Mesenchymal stem cell (in vitro differentiated cells and primary cell): ENCODE data around the gene ALG9.

Experiments
- DNase-seq: peaks from one replicate; pipeline ENCODE4 v3.0.0-alpha.2; 2013
- H2AFZ ChIP-seq: one replicate; pipeline ENCODE4 v1.6.1; 2013; ENCODE audit warnings: low read depth, mild to moderate bottlenecking, control low read depth, inconsistent platforms, low read length, moderate library complexity
- H2AK5ac ChIP-seq: 2 replicates; pipeline ENCODE4 v1.6.1; 2013; ENCODE audit warnings: low read length, moderate library complexity, mild to moderate bottlenecking, inconsistent platforms; ENCODE audit not compliant: severe bottlenecking
- H2BK120ac ChIP-seq: one replicate; pipeline ENCODE4 v1.6.1; 2013; ENCODE audit warnings: low read depth, mild to moderate bottlenecking, inconsistent platforms, low read length, moderate library complexity
- H2BK12ac ChIP-seq, 2 experiments: one replicate each; pipeline ENCODE4 v1.6.1; 2013; ENCODE audit warnings: inconsistent platforms in 2 of 2, low read length in 2 of 2, mild to moderate bottlenecking in 2 of 2, moderate library complexity in 2 of 2, control low read depth in 1 of 2
- H2BK15ac ChIP-seq: one replicate; pipeline ENCODE4 v1.6.1; 2013; ENCODE audit warnings: mild to moderate bottlenecking, low read depth, inconsistent platforms; ENCODE audit not compliant: poor library complexity, severe bottlenecking
- H2BK5ac ChIP-seq: 2 replicates; pipeline ENCODE4 v1.6.1; 2013; ENCODE audit warnings: low read depth, mild to moderate bottlenecking, low read length, control low read depth, inconsistent platforms; ENCODE audit not compliant: poor library complexity, severe bottlenecking
- H3K14ac ChIP-seq, 2 experiments: one replicate each; pipeline ENCODE4 v1.6.1; 2013; ENCODE audit warnings: inconsistent platforms in 2 of 2, low read length in 2 of 2, control low read depth in 1 of 2, mild to moderate bottlenecking in 1 of 2, moderate library complexity in 1 of 2
- H3K18ac ChIP-seq, 2 experiments: one replicate each; pipeline ENCODE4 v1.6.1; 2013; ENCODE audit warnings: inconsistent platforms in 2 of 2, low read length in 2 of 2, control low read depth in 1 of 2, low read depth in 1 of 2, mild to moderate bottlenecking in 1 of 2
- H3K23ac ChIP-seq, 2 experiments: one replicate each; pipeline ENCODE4 v1.6.1; 2013; ENCODE audit warnings: inconsistent platforms in 2 of 2, low read length in 2 of 2, mild to moderate bottlenecking in 2 of 2, moderate library complexity in 2 of 2, control low read depth in 1 of 2
- H3K27ac ChIP-seq: 2 replicates; pipeline ENCODE4 v1.5.1; 2013; ENCODE audit warnings: mild to moderate bottlenecking, moderate library complexity, low read length, control low read depth, inconsistent platforms; ENCODE audit not compliant: poor library complexity, severe bottlenecking
- H3K27me3 ChIP-seq, 2 experiments: 2 replicates each; pipeline versions ENCODE4 v1.6.1 to v1.7.0; 2013; ENCODE audit warnings: low read length in 2 of 2, mild to moderate bottlenecking in 2 of 2, moderate library complexity in 2 of 2, control low read depth in 1 of 2, inconsistent platforms in 1 of 2; ENCODE audit not compliant: control insufficient read depth in 1 of 2, insufficient read depth in 1 of 2
- H3K36me3 ChIP-seq, 2 experiments: 2 replicates each; pipeline versions ENCODE4 v1.6.1 to v1.7.0; 2013; ENCODE audit warnings: low read length in 2 of 2, control low read depth in 1 of 2, inconsistent platforms in 1 of 2, low read depth in 1 of 2, mild to moderate bottlenecking in 1 of 2; ENCODE audit not compliant: insufficient read depth in 2 of 2, control insufficient read depth in 1 of 2
- H3K4ac ChIP-seq, 2 experiments: one replicate each; pipeline ENCODE4 v1.6.1; 2013; ENCODE audit warnings: inconsistent platforms in 2 of 2, low read length in 2 of 2, mild to moderate bottlenecking in 2 of 2, moderate library complexity in 2 of 2, control low read depth in 1 of 2, low read depth in 1 of 2
- H3K4me1 ChIP-seq: 2 replicates; pipeline ENCODE4 v1.6.1; 2013; ENCODE audit warnings: low read depth, low read length, control low read depth; ENCODE audit not compliant: control insufficient read depth, insufficient read depth
- H3K4me2 ChIP-seq: 2 replicates; pipeline ENCODE4 v1.6.1; 2013; ENCODE audit warnings: low read length, mild to moderate bottlenecking, inconsistent platforms; ENCODE audit not compliant: poor library complexity, severe bottlenecking
- H3K4me3 ChIP-seq, 2 experiments: 2 replicates each; pipeline versions ENCODE4 v1.5.1 to v1.7.0; 2013; ENCODE audit warnings: low read length in 2 of 2, mild to moderate bottlenecking in 2 of 2, control low read depth in 1 of 2, low read depth in 1 of 2; ENCODE audit not compliant: insufficient read depth in 1 of 2
- H3K79me1 ChIP-seq: replicated peaks from 2 replicates; pipeline ENCODE4 v1.6.1; 2013; ENCODE audit warnings: mild to moderate bottlenecking, control low read depth, low read length, inconsistent platforms; ENCODE audit not compliant: poor library complexity, severe bottlenecking
- H3K9ac ChIP-seq: 2 replicates; pipeline ENCODE4 v1.7.0; 2013; ENCODE audit warnings: mild to moderate bottlenecking, low read length, moderate library complexity
- H3K9me3 ChIP-seq: 2 replicates; pipeline ENCODE4 v1.7.0; 2013; ENCODE audit warnings: mild to moderate bottlenecking, low read length; ENCODE audit not compliant: control insufficient read depth
- H4K8ac ChIP-seq: one replicate; pipeline ENCODE4 v1.6.1; 2013; ENCODE audit warnings: inconsistent platforms, mild to moderate bottlenecking, low read length, moderate library complexity
- H4K91ac ChIP-seq: one replicate; pipeline ENCODE4 v1.6.1; 2013; ENCODE audit warnings: mild to moderate bottlenecking, low read length, inconsistent platforms
- WGBS: methylation state at CpG from one replicate; pipeline ENCODE4 v1.1.7; 2013; ENCODE audit warnings: mixed read lengths; 5-methylcytosine and 5-hydroxymethylcytosine counted together

ALG9 gene

DNA sequence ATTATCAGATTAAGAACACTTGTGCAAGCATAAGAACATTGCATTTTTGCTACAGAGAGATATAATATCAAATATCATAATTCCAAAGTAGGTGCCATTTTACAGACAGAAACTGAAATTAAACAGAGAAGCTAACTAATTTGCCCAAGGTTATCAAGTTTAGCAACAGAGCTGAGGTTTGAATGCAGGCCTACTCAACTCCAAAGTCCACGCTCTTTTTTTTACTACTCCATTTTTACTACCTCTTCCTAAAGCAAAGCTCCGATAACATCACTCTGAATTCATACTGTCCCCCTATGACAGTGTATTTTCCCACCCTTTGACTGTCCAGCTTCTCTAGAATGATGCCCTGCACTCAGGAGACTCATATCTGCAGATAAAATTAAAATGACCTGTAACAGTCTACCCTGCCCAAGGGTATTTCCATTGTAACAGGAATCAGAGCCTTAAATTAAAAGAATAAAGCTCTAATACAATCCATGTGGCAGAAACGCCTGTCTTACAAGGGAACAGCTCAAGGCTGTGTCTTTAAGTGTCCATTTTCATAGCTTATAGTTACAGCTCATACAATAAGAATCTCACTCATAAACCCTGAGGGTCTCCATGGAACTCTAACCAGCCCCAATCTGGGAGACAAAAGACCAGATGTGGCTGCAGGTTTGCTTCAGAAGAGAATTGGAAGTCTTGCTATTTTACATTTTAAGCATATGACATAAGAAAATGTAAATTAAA is 36.8 kb downstream of the ALG9 start:
- H4K8ac ChIP-seq: no peak overlapping the region
- no peak overlapping the region for H3K4ac ChIP-seq
- no peak overlapping the region for H3K27ac ChIP-seq
- no peaks in the 10 kb centered on the region for H3K27me3 ChIP-seq
- WGBS: 98% methylated on average over 3 of the region's 3 CpGs
- DNase-seq: no peak
- H3K4me2 ChIP-seq: no peak overlapping the region
- H3K4me3 ChIP-seq: no peak overlapping the region
- no peak overlapping the region for H3K18ac ChIP-seq
- H2BK5ac ChIP-seq: no peak overlapping the region
- H3K9ac ChIP-seq: peak overlapping the region; percentile 16
- H2AK5ac ChIP-seq: no peak overlapping the region
- H2BK15ac ChIP-seq: no peak overlapping the region
- no peak overlapping the region for H2AFZ ChIP-seq
- no peaks in the 10 kb centered on the region for H3K9me3 ChIP-seq
- H4K91ac ChIP-seq: no peak overlapping the region
- H3K23ac ChIP-seq: no peak overlapping the region
- H3K14ac ChIP-seq: no peak overlapping the region
- H3K79me1 ChIP-seq: peaks cover 8% of the 10 kb centered on the region
- peaks cover 3% of the 10 kb centered on the region for H3K4me1 ChIP-seq
- H2BK12ac ChIP-seq: no peak overlapping the region
- peaks cover 5 to 22% of the 10 kb centered on the region in 2 experiments for H3K36me3 ChIP-seq
- H2BK120ac ChIP-seq: no peak overlapping the region

DNA sequence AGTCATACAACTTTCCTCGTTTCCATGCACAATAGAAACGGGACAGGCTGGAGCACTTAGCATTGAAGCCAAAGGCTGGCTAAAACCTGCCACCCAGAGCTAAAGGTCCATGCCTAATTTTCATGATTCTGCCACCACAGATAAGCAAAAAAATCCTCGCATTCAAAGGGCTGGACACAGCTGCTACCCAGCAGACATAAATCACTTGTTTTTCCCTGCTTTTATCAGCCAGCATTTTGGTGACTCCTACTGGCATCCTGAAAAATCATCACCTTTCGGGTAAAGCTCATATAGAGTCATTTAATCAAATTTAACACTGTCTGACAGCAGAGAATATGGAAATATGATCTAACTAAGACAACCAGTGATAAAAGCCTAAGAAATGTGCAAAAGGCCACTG is 37.9 kb downstream of the ALG9 start:
- H3K4me2 ChIP-seq: no peak overlapping the region
- 84% methylated on average over 4 of the region's 4 CpGs for WGBS

DNA sequence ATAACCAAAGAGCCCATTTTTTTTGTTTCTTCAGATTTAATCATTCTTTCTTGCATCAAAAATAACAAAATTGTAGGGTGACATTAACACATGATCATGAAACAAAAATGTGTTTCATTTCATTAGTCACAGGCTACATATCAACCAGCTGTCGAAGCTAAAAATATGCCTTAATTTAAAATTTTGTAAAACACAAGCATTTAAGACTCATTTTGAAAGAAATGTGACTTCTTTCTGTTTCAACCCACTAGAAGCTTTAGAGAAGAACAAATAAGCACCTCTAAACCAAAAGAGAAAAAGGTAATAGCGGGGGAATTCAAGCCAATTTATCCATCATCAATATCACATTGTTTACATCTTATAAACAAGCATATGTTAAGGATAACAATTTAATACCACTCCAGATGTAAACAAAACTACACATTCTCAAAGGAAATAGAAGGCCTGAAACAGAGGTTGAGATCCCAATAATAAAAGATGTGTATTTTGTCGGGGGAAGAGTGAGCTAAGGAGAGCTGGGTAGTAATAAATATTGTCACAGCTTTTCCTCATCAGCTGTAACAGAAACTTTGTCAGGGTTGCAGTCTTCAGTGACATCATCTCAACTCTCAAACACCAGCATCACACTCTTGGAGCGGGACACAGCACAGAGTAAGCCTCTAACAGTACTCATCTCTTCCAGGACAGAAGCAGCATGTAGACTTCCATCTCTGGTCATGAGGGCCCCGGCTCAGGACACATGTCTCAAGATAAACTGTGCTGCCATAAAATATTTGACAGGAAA is 42.0 kb downstream of the ALG9 start:
- Histone ChIP-seq H3K4me2 (no peak overlapping the region), H2AK5ac (no peak overlapping the region), H3K4me1 (peaks cover 2% of the 10 kb centered on the region), H3K36me3 (peaks cover 12 to 15% of the 10 kb centered on the region in 2 experiments), H4K8ac (no peak overlapping the region), H3K4ac (no peak overlapping the region), H2BK12ac (no peak overlapping the region), H2AFZ (no peak overlapping the region), H3K27me3 (no peaks in the 10 kb centered on the region), H3K9me3 (no peaks in the 10 kb centered on the region), H3K9ac (peak overlapping the region; percentile 31), H3K18ac (no peak overlapping the region), H3K4me3 (no peak overlapping the region), H3K27ac (no peak overlapping the region), H2BK120ac (no peak overlapping the region), H4K91ac (no peak overlapping the region), H3K79me1 (peaks cover 4% of the 10 kb centered on the region), H3K14ac (no peak overlapping the region), H2BK15ac (no peak overlapping the region), H3K23ac (no peak overlapping the region), H2BK5ac (no peak overlapping the region)
- WGBS: 100% methylated on average over 2 of the region's 5 CpGs
- no peak for DNase-seq

More for the DNA sequence above, 37.9 kb downstream of the ALG9 start:
- Histone ChIP-seq H3K4ac (no peak overlapping the region), H2AK5ac (no peak overlapping the region), H3K23ac (no peak overlapping the region), H2BK5ac (no peak overlapping the region), H3K27me3 (no peaks in the 10 kb centered on the region), H4K8ac (no peak overlapping the region), H3K9ac (no peak overlapping the region), H3K14ac (no peak overlapping the region), H2BK120ac (no peak overlapping the region), H3K79me1 (peaks cover 9% of the 10 kb centered on the region), H3K18ac (no peak overlapping the region), H3K4me3 (no peak overlapping the region), H2AFZ (no peak overlapping the region), H2BK12ac (no peak overlapping the region), H4K91ac (no peak overlapping the region), H3K4me1 (peaks cover 4% of the 10 kb centered on the region), H3K9me3 (no peaks in the 10 kb centered on the region), H3K27ac (no peak overlapping the region), H3K36me3 (peaks cover 5 to 22% of the 10 kb centered on the region in 2 experiments), H2BK15ac (no peak overlapping the region)
- no peak for DNase-seq

DNA sequence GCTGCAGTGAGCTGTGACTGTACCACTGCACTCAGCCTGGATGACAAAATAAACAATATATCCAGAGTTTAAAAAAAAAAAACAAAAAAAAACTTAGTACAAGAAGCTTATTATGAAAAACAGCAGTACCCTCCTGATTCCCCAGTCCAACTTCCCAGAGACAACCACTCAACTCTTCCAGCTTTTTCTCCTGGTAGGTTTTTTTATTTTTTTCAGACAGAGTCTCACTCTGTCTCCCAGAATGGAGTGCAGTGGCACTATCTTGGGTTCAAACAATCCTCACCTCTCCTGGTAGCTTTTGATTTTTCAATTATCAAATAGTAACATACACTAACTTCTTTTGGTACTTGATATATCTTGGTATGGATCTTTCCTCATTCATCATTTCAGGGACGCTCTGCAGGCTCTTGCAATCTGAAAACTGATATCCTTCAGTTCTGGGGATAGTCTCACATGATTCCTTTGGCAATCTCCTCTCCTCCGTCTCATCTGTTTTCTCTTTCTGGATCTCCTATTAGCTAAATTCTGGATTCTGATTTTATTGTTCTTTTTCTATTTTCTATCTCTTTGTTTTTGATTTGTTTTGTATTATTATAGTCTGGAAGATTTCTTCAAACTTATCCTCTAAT is 44.9 kb downstream of the ALG9 start:
- Histone ChIP-seq H2BK12ac (no peak overlapping the region), H2AFZ (no peak overlapping the region), H4K91ac (no peak overlapping the region), H3K14ac (no peak overlapping the region), H3K27ac (no peak overlapping the region), H3K4me2 (no peak overlapping the region), H3K18ac (no peak overlapping the region), H3K4me3 (no peak overlapping the region), H3K36me3 (peaks cover 9 to 17% of the 10 kb centered on the region in 2 experiments), H2BK120ac (no peak overlapping the region), H3K27me3 (no peaks in the 10 kb centered on the region), H3K79me1 (peaks cover 2% of the 10 kb centered on the region), H3K23ac (no peak overlapping the region), H2BK5ac (no peak overlapping the region), H4K8ac (no peak overlapping the region), H3K4ac (no peak overlapping the region), H2BK15ac (no peak overlapping the region), H3K9ac (peak overlapping the region; percentile 20), H3K4me1 (peaks cover 2% of the 10 kb centered on the region), H2AK5ac (no peak overlapping the region), H3K9me3 (no peaks in the 10 kb centered on the region)
- no peak for DNase-seq
- WGBS: 100% methylated on average over 1 of the region's 2 CpGs
